Measurements from ENCODE around the gene ZGPAT.
"Not testable (repeated sequence)": the region's sequence is repeated elsewhere in the genome, so short reads cannot be mapped to it uniquely, and the experiment has no call there.

The ZGPAT gene

DNA sequence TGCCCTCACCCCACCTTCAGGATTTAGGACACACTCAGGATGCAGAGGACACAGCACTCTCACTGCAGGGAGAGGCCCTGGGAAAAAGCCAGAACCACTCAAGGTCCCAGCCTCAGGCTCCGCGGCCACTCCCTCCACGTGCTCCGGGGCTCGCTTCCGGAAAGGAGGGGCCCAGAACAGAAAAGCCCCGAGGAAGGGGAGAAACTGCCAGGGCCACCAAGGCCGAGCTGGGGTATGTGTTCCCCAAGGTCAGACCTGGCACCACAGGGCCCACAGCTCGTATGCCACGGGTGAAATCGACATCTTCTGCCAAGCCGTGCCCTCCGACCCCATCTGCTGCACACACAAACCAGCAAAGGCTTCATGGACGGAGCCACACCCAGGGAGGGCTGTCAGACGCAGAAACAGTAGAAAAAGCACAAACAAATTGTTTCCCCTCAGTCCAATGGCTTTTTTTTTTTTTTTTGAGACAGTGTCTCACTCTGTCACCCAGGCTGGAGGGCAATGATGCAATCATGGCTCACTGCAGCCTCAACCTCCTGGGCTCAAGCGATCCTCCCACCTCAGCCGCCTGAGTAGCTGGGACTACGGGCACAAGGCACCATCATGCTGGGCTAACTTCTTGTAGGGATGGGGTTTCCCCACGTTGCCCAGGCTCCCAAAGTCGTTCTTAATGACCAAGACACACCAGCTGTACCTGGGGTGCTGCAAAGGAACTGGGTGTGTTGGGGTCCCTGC lies 65.1 kb downstream of the ZGPAT start:
- H3K27me3 ChIP-seq (ENCODE audit: control insufficient read depth, insufficient read depth, low read length) = no peaks in the 10 kb centered on the region
- H3K9me3 ChIP-seq (ENCODE audit: control insufficient read depth, insufficient read depth, low read length) = no peaks in the 10 kb centered on the region
- no peak overlapping the region for H3K9ac ChIP-seq (ENCODE audit: low read depth, low read length)
- H3K36me3 ChIP-seq (ENCODE audit: control insufficient read depth, insufficient read depth, low read length) = peaks cover 18% of the 10 kb centered on the region
- no peak overlapping the region for H3K4me3 ChIP-seq (ENCODE audit: low read depth, low read length)
- H3K4me1 ChIP-seq (ENCODE audit: control insufficient read depth, insufficient read depth, low read length) = no peaks in the 10 kb centered on the region

DNA sequence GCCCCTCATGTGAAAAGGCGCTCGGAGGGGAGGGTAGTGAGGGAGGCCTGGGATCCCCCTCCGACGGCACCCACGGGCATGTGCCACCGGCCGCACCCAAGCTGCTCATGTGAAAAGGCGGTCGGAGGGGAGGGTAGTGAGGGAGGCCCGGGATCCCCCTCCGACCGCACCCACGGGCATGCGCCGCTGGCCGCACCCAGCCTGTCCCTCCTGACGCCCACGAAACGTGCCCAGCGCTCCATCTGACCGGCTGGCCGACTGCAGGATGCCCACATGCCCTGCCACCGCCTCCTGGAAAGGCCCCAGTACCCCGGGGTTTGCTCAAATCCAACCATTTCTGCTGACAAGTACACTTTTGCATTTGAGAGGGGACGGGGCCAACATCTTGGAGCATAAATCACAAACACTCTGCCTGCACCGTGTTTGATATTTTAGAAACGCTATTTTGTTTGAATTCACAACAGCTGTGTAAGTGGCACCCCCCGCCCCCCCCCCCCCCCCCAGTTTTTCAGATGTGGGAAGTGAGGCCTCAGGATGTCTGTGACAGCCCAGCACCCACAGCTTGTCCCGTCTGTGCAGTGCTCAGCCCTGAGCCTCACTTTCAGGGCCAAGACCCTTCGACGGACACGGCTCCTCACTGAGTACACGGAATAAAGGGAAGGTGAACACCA lies 65.9 kb downstream of the ZGPAT start:
- peaks cover 18% of the 10 kb centered on the region for H3K36me3 ChIP-seq (ENCODE audit: control insufficient read depth, insufficient read depth, low read length)
- H3K9me3 ChIP-seq (ENCODE audit: control insufficient read depth, insufficient read depth, low read length) = no peaks in the 10 kb centered on the region
- H3K4me1 ChIP-seq (ENCODE audit: control insufficient read depth, insufficient read depth, low read length) = no peaks in the 10 kb centered on the region
- no peak overlapping the region for H3K9ac ChIP-seq (ENCODE audit: low read depth, low read length)
- no peaks in the 10 kb centered on the region for H3K27me3 ChIP-seq (ENCODE audit: control insufficient read depth, insufficient read depth, low read length)
- no peak overlapping the region for H3K4me3 ChIP-seq (ENCODE audit: low read depth, low read length)

- Histone ChIP-seq H3K4me1 (ENCODE audit: control insufficient read depth, insufficient read depth, low read length) (no peaks in the 10 kb centered on the region), H3K4me3 (ENCODE audit: low read depth, low read length) (no peak overlapping the region), H3K36me3 (ENCODE audit: control insufficient read depth, insufficient read depth, low read length) (peaks cover 13% of the 10 kb centered on the region), H3K27me3 (ENCODE audit: control insufficient read depth, insufficient read depth, low read length) (no peaks in the 10 kb centered on the region), H3K9me3 (ENCODE audit: control insufficient read depth, insufficient read depth, low read length) (no peaks in the 10 kb centered on the region), H3K9ac (ENCODE audit: low read depth, low read length) (no peak overlapping the region)
Measured at GRCh38 chr20:63774306-63774705, 66.5 kb downstream of the ZGPAT start.

GRCh38 chr20:63775096-63775978 lies 67.5 kb downstream of the ZGPAT start:
- Histone ChIP-seq H3K4me1 (ENCODE audit: control insufficient read depth, insufficient read depth, low read length) (no peaks in the 10 kb centered on the region), H3K4me3 (ENCODE audit: low read depth, low read length) (peak overlapping the region; percentile 59), H3K9me3 (ENCODE audit: control insufficient read depth, insufficient read depth, low read length) (no peaks in the 10 kb centered on the region), H3K27me3 (ENCODE audit: control insufficient read depth, insufficient read depth, low read length) (no peaks in the 10 kb centered on the region), H3K9ac (ENCODE audit: low read depth, low read length) (no peak overlapping the region), H3K36me3 (ENCODE audit: control insufficient read depth, insufficient read depth, low read length) (peaks cover 5% of the 10 kb centered on the region)

DNA sequence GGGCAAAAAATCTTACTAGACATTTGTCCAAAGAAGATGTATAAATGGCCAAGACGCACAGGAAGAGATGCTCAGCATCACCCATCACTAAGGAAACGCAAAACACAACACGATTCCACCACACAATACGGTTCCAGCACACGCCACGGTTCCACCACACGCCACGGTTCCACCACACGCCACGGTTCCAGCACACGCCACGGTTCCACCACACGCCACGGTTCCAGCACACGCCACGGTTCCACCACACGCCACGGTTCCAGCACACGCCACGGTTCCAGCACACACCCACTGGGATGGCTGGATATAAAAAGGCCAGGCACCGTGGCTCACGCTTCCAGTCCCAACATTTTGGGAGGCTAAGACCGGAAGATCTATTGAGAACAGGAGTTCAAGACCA lies 69.0 kb downstream of the ZGPAT start:
- not testable (repeated sequence) for H3K9me3 ChIP-seq (ENCODE audit: control insufficient read depth, insufficient read depth, low read length); H3K27me3 ChIP-seq (ENCODE audit: control insufficient read depth, insufficient read depth, low read length)

GRCh38 chr20:63777614-63778013 lies 69.8 kb downstream of the ZGPAT start:
- Histone ChIP-seq H3K9me3 (ENCODE audit: control insufficient read depth, insufficient read depth, low read length) (no peaks in the 10 kb centered on the region), H3K4me1 (ENCODE audit: control insufficient read depth, insufficient read depth, low read length) (no peaks in the 10 kb centered on the region), H3K4me3 (ENCODE audit: low read depth, low read length) (no peak overlapping the region), H3K36me3 (ENCODE audit: control insufficient read depth, insufficient read depth, low read length) (no peaks in the 10 kb centered on the region), H3K9ac (ENCODE audit: low read depth, low read length) (no peak overlapping the region), H3K27me3 (ENCODE audit: control insufficient read depth, insufficient read depth, low read length) (no peaks in the 10 kb centered on the region)

More for the DNA sequence above, 69.0 kb downstream of the ZGPAT start:
- not testable (repeated sequence) for H3K4me1 ChIP-seq (ENCODE audit: control insufficient read depth, insufficient read depth, low read length); H3K9ac ChIP-seq (ENCODE audit: low read depth, low read length); H3K4me3 ChIP-seq (ENCODE audit: low read depth, low read length); H3K36me3 ChIP-seq (ENCODE audit: control insufficient read depth, insufficient read depth, low read length)

DNA sequence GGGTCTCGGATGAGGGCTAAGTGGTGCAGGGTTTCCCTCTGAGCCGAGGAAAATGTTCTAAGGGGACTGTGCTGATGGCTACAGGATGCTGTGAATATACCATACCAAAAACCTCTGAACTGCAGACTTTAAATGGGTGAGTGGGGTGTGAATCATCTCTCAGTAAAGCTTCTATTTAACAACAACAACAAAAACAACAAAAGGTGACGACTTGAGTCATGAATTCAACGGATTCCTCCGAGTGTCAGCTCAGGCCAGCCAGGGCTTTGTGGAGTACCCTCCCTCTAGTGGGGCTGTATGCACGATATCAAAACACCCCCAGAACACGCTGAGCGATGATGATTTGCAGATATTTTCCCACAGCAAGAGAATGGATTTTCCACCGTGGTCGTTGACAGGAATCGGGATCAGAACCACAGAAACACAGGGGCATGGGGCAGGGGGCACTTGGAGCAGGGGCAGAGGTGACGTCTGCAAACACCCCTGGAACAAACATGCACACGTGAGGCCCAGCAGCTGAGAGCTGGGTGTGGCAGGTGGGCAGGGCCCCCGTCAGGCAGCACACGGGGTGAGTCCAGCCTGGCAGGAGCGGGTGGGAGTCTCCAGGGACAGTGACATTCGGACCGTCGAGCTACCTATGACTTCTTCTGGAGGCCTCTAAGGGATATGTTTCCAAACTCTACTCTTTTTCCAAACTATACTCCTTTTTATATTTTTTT lies 70.4 kb downstream of the ZGPAT start:
- Histone ChIP-seq H3K9ac (ENCODE audit: low read depth, low read length) (no peak overlapping the region), H3K9me3 (ENCODE audit: control insufficient read depth, insufficient read depth, low read length) (no peaks in the 10 kb centered on the region), H3K4me3 (ENCODE audit: low read depth, low read length) (no peak overlapping the region), H3K27me3 (ENCODE audit: control insufficient read depth, insufficient read depth, low read length) (no peaks in the 10 kb centered on the region), H3K4me1 (ENCODE audit: control insufficient read depth, insufficient read depth, low read length) (no peaks in the 10 kb centered on the region), H3K36me3 (ENCODE audit: control insufficient read depth, insufficient read depth, low read length) (no peaks in the 10 kb centered on the region)

- Histone ChIP-seq H3K36me3 (ENCODE audit: control insufficient read depth, insufficient read depth, low read length) (no peaks in the 10 kb centered on the region), H3K4me3 (ENCODE audit: low read depth, low read length) (no peak overlapping the region), H3K9me3 (ENCODE audit: control insufficient read depth, insufficient read depth, low read length) (no peaks in the 10 kb centered on the region), H3K27me3 (ENCODE audit: control insufficient read depth, insufficient read depth, low read length) (no peaks in the 10 kb centered on the region), H3K9ac (ENCODE audit: low read depth, low read length) (no peak overlapping the region), H3K4me1 (ENCODE audit: control insufficient read depth, insufficient read depth, low read length) (no peaks in the 10 kb centered on the region)
Measured at GRCh38 chr20:63778857-63779256, 71.0 kb downstream of the ZGPAT start.

DNA sequence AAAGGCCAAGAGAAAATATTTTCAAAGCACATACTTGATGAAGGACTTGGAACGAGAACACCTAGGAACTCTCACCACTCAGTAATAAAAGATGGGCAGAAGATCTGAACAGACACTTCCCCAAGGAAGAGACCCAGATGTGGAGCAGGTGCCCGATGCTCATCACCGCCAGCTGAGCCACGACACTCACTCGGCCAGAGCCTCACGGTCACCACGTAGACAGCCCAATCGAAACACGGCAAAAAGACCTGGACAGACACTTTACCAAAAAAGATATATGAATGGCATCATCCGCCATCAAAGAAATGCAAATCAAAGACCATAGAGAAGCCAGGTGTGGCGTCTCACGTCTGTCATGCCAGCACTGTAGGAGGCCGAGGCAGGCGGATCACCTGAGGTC lies 73.3 kb downstream of the ZGPAT start:
- H3K4me1 ChIP-seq (ENCODE audit: control insufficient read depth, insufficient read depth, low read length) = peaks cover 2% of the 10 kb centered on the region
- no peaks in the 10 kb centered on the region for H3K36me3 ChIP-seq (ENCODE audit: control insufficient read depth, insufficient read depth, low read length)
- H3K9me3 ChIP-seq (ENCODE audit: control insufficient read depth, insufficient read depth, low read length) = no peaks in the 10 kb centered on the region
- H3K9ac ChIP-seq (ENCODE audit: low read depth, low read length) = no peak overlapping the region
- H3K4me3 ChIP-seq (ENCODE audit: low read depth, low read length) = no peak overlapping the region
- H3K27me3 ChIP-seq (ENCODE audit: control insufficient read depth, insufficient read depth, low read length) = no peaks in the 10 kb centered on the region

DNA sequence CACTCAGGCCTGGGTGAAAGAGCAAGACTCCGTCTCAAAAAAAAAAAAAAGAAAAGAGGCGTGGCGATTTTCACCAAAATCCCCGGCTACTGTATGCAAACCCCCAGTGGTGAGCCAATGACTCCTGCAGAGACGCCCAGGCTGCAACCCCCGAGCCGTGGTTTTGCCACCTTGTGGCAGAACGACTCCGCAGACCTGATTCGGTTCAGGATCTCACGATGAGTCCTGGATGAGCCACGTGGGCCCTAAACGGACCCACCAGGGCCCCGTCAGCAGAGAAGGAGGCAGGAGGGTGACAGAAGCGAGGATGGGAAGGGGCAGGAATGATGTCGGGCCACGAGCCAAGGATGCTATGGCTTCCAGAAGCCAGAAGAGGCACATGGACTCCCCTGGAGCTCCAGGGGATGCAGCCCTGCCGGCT lies 74.2 kb downstream of the ZGPAT start:
- Histone ChIP-seq H3K36me3 (ENCODE audit: control insufficient read depth, insufficient read depth, low read length) (no peaks in the 10 kb centered on the region), H3K9ac (ENCODE audit: low read depth, low read length) (no peak overlapping the region), H3K4me3 (ENCODE audit: low read depth, low read length) (no peak overlapping the region), H3K4me1 (ENCODE audit: control insufficient read depth, insufficient read depth, low read length) (peaks cover 2% of the 10 kb centered on the region), H3K9me3 (ENCODE audit: control insufficient read depth, insufficient read depth, low read length) (no peaks in the 10 kb centered on the region), H3K27me3 (ENCODE audit: control insufficient read depth, insufficient read depth, low read length) (no peaks in the 10 kb centered on the region)

DNA sequence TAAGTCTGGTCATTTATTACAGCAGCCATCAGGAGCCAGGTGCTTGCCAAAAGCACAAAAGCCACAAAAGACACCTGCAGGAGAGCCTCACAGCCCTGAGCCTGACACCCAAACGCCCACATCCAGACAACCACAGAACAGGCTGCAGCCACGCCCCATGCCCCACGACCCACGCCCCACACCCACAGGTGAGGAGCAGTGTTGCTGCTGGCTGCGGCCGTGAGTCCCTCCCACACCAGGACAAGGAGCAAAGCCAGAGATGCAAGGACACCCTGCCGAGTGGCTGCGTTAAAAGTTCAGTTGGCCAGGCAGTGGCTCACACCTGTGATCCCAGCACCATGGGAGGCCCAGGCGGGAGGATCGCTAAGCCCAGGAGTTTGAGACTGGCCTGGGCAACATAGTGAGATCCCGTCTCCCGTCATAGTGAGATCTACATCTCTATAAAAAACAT lies 74.7 kb downstream of the ZGPAT start:
- H3K4me3 ChIP-seq (ENCODE audit: low read depth, low read length) = no peak overlapping the region
- H3K27me3 ChIP-seq (ENCODE audit: control insufficient read depth, insufficient read depth, low read length) = no peaks in the 10 kb centered on the region
- H3K4me1 ChIP-seq (ENCODE audit: control insufficient read depth, insufficient read depth, low read length) = peaks cover 2% of the 10 kb centered on the region

More for the DNA sequence above, 74.7 kb downstream of the ZGPAT start:
- Histone ChIP-seq H3K9ac (ENCODE audit: low read depth, low read length) (no peak overlapping the region), H3K36me3 (ENCODE audit: control insufficient read depth, insufficient read depth, low read length) (no peaks in the 10 kb centered on the region), H3K9me3 (ENCODE audit: control insufficient read depth, insufficient read depth, low read length) (no peaks in the 10 kb centered on the region)
